ENCODE data around the gene CASZ1.

Gene CASZ1

GRCh38 chr1:10597492-10598388, 198.7 kb downstream of the CASZ1 start:
- no peak for DNase-seq (ENCODE audit: low read depth)

GRCh38 chr1:10596780-10597179, 199.7 kb downstream of the CASZ1 start:
- no peak for DNase-seq (ENCODE audit: low read depth)

GRCh38 chr1:10594595-10595223, 201.7 kb downstream of the CASZ1 start:
- DNase-seq (ENCODE audit: low read depth): no peak

- no peak for DNase-seq (ENCODE audit: low read depth)
These were observed 202.7 kb downstream of the CASZ1 start for GRCh38 chr1:10593750-10594149.

GRCh38 chr1:10592373-10592772, 204.1 kb downstream of the CASZ1 start:
- no peak for DNase-seq (ENCODE audit: low read depth)

- DNase-seq (ENCODE audit: low read depth): no peak
These were observed 205.4 kb downstream of the CASZ1 start for GRCh38 chr1:10591010-10591409.

GRCh38 chr1:10589074-10589473, 207.4 kb downstream of the CASZ1 start:
- DNase-seq (ENCODE audit: low read depth): no peak

- no peak for DNase-seq (ENCODE audit: low read depth)
These were observed 207.8 kb downstream of the CASZ1 start for GRCh38 chr1:10588640-10589039.

Data from stimulated activated CD8-positive, alpha-beta memory T cell treated with anti-CD3 and anti-CD28 coated beads, Interleukin-12 subunit alpha, Interleukin-12 subunit beta, amount 100 ng/mL, for 4 hours (primary cell).